HCT116 (cell line): ENCODE data around the gene IRX6. TPM values are rescaled to one million over a fixed set of nuclear protein-coding genes. Genes with fewer than 3 reads are reported as not detected.

ENCODE experiments used
- total RNA-seq: library from RNA; stranded (reverse); gene quantifications from one replicate; pipeline ENCODE4 v1.2.1, GENCODE V29; 2021; ENCODE audit not compliant: unreplicated experiment

IRX6 gene
- total RNA-seq, 1 experiment from 2014 or later = not detected

Other genes with a start within 250 kb of the IRX6 start
- gene MMP2, start 155.0 kb downstream of the IRX6 start, total RNA-seq = 1.5 TPM
- 13.1 TPM for gene LPCAT2, start 184.9 kb downstream of the IRX6 start, total RNA-seq
- gene CAPNS2, start 242.5 kb downstream of the IRX6 start, total RNA-seq = not detected